Lower lobe of right lung (tissue), 2 donors: ENCODE data around the gene C14orf93. TPM values are rescaled to one million over a fixed set of nuclear protein-coding genes. Genes with fewer than 3 reads are reported as not detected.

Experiments used
- ATAC-seq, 2 donors: fragments of 200-7000 bp; cut with Tn5 transposase; one replicate each; pipeline ENCODE4 v1.9.1; 2020 to 2022; ENCODE audit warnings: mild to moderate bottlenecking in 2 of 2, moderate library complexity in 2 of 2
- DNase-seq: peaks from one replicate; pipeline ENCODE4 v3.0.0-alpha.2; 2020
- H3K27ac ChIP-seq: fragments of 200-600 bp; one replicate; pipeline ENCODE4 v1.8.0; 2022
- H3K27me3 ChIP-seq: fragments of 200-600 bp; one replicate; pipeline ENCODE4 v1.8.0; 2022; ENCODE audit warnings: low read depth
- H3K36me3 ChIP-seq: fragments of 200-600 bp; one replicate; pipeline ENCODE4 v1.8.0; 2022; ENCODE audit warnings: mild to moderate bottlenecking
- H3K4me1 ChIP-seq: fragments of 200-600 bp; one replicate; pipeline ENCODE4 v1.8.0; 2022
- H3K4me3 ChIP-seq: fragments of 200-600 bp; one replicate; pipeline ENCODE4 v1.8.0; 2022; ENCODE audit warnings: mild to moderate bottlenecking
- H3K9me3 ChIP-seq: fragments of 200-600 bp; one replicate; pipeline ENCODE4 v1.8.0; 2022
- intact Hi-C: fragments of 100-400 bp; cut with DNase I; formaldehyde crosslinking; loops from one replicate; pipeline ENCODE4 v1.11.0; 2022
- total RNA-seq: library from RNA; stranded (reverse); fragmentation: NEBNext Ultra II Directional; extraction: Animal tissue kit (Norgen Biotek cat#: 25700); gene quantifications from one replicate; pipeline ENCODE4 v1.2.1, GENCODE V29; 2021
- TF ChIP-seq, protein P1 (sequence below): fragments of 200-600 bp; IDR thresholded peaks from one replicate; pipeline ENCODE4 v1.8.0; 2022; ENCODE audit warnings: antibody characterized with exemption, mild to moderate bottlenecking
- donor health status: DM: no; HTN: yes; CAD: no; lungs with severe emphysema.

C14orf93 gene
- total RNA-seq, 1 donor from 2014 or later = 9.8 TPM

DNA sequence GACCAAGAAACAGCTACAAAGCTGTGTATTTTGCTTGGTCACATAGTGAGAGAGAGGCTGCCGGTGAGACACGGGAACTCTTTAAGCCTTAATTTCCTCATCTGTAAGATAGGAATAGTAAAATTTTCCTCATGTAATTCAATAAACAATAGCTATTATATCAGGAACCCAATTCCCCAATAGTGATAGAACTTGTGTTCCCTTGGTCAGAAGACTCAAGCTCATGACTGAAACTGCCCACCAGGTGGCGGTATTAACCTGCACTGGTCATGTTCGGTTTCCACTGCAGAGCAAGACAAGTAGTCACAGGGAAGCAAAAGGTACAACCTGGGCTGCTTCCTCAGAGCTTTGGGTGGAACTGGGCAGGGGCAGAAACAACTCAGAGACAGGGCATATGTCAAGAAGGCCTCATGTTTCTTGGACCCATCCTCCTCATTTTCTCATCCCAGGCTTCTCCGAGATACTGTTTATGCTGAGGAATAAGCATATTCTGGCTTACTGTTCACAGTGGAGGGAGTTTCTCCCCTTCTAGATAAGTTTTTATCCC, 23.4 kb downstream of the C14orf93 start:
- peak; percentile 49 to 72 for ATAC-seq
- intact Hi-C loops = loop anchor here (5.0 kb wide), 1 partner anchor 71 kb away; the partner anchor contains the start of gene CDH24

DNA sequence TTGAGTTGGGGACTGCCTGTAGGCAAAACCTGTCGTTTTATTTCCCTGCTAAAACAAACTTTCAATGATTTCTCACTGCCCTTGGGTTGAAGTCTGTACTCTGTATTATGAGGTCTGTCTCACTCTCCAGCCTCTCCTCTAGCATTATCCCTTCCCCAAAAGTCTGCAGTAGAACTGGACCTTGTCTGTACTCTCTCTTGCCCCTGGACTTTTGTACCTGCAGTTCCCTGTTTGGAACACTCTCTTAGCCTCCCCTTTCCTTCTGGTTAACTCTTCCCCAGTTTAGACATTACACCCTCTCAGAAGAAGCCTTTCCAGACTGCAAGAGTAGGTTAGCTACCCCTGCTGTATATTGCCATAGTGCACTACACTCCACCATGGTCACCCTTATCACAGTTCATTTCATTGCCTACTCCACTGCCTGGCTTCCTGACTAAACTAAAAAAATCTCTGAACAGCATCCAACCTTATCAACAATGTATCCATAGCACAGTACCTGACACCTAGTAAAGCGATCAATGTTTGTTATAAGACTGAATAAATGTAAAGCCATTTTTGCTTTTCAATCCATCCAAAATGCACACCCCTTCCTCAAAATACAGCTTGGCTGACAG, 23.9 kb downstream of the C14orf93 start:
- intact Hi-C loops = loop anchor here (5.0 kb wide), 1 partner anchor 71 kb away; the partner anchor contains the start of gene CDH24
- Histone ChIP-seq H3K27ac (no peak overlapping the region), H3K9me3 (no peaks in the 10 kb centered on the region)

More for the DNA sequence above, 23.4 kb downstream of the C14orf93 start:
- TF ChIP-seq, protein P1, sequence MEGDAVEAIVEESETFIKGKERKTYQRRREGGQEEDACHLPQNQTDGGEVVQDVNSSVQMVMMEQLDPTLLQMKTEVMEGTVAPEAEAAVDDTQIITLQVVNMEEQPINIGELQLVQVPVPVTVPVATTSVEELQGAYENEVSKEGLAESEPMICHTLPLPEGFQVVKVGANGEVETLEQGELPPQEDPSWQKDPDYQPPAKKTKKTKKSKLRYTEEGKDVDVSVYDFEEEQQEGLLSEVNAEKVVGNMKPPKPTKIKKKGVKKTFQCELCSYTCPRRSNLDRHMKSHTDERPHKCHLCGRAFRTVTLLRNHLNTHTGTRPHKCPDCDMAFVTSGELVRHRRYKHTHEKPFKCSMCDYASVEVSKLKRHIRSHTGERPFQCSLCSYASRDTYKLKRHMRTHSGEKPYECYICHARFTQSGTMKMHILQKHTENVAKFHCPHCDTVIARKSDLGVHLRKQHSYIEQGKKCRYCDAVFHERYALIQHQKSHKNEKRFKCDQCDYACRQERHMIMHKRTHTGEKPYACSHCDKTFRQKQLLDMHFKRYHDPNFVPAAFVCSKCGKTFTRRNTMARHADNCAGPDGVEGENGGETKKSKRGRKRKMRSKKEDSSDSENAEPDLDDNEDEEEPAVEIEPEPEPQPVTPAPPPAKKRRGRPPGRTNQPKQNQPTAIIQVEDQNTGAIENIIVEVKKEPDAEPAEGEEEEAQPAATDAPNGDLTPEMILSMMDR = peak; percentile 92
- H3K27me3 ChIP-seq = peaks cover 6% of the 10 kb centered on the region
- no peaks in the 10 kb centered on the region for H3K9me3 ChIP-seq
- H3K4me3 ChIP-seq = no peak overlapping the region
- H3K27ac ChIP-seq = no peak overlapping the region
- H3K4me1 ChIP-seq = peaks cover 19% of the 10 kb centered on the region
- H3K36me3 ChIP-seq = peaks cover 17% of the 10 kb centered on the region
- peak; percentile 87 for DNase-seq

DNA sequence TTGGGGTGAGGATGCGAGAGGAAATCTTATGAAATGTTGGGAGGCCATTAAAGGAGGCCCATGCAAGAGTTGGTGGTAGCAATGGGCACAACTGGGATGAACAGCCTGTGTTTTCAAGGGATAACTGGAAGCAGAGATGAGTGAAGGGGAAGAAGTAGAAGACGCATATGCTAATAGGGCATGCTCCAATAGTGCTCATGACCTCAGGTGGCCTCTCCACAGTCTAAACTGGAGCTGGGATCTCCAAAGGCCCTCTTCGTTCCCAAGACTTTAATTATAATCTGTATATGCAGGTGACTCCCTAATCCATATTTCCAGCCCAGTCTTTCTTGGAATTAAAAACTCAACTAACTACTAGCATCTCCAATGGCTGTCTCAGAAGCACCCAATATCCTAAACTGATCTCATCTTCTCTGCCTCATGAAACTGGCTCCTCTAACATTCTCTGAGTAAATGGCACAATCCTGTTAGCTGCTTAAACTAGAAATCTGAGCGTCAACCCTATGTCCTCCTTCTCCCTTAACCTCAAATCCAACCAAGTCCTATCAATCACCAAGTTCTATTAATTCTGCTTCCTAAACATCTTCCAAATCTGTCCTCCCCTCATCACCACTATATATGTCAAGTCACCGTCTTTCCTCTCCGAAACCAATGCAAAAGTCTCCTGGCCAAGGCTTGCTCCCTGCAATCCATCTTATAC, 24.8 kb downstream of the C14orf93 start:
- Histone ChIP-seq H3K27me3 (peaks cover 18% of the 10 kb centered on the region), H3K9me3 (no peaks in the 10 kb centered on the region), H3K36me3 (peaks cover 13% of the 10 kb centered on the region), H3K4me3 (no peak overlapping the region), H3K27ac (no peak overlapping the region), H3K4me1 (peaks cover 28% of the 10 kb centered on the region)
- ATAC-seq (no peak), DNase-seq (no peak)
- TF ChIP-seq, protein P1 = no peak
- intact Hi-C loops = loop anchor here (5.0 kb wide), 1 partner anchor 72 kb away; the partner anchor contains the start of gene CDH24

More for the DNA sequence above, 23.9 kb downstream of the C14orf93 start:
- TF ChIP-seq, protein P1 = no peak
- H3K4me3 ChIP-seq = no peak overlapping the region
- no peak for ATAC-seq
- no peak for DNase-seq
- peaks cover 25% of the 10 kb centered on the region for H3K4me1 ChIP-seq
- H3K36me3 ChIP-seq = peaks cover 13% of the 10 kb centered on the region
- peaks cover 12% of the 10 kb centered on the region for H3K27me3 ChIP-seq

DNA sequence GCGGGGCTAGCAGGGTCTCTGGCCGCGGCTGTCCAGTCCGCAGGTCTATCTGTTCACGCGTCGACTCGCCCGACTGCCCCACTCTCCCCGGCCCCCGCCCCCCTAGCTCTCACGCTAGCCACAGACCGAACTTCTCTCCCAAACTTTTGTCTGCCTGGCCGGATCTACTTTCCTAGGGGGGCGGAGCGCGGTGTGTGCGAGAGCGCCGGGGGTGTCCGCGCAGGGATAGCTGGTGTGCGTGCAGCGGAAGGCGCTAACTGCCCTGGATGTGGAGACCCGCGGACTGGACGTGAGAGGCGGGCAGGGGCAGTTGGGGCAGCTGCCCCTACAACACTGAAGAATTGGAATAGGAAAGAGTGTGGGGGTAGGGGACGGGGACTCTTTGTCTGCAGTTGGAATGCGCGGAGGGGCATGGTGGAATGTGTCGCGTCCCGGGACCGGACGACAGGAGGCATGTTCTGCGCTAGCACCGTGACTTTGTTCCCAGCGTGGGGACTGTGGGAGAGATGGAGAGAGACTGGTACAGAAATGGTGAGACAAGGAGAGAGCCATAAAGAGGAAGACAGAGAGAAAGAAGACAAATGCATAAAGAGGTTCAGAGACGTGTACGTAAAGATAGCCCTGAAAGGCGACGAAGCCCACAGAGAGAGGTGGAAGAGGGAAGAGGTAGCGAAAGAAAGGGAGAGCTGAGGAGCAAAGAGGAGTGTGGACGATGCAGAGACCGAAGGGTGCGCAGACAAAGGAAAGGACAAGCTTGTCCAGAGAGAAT, 27.3 kb downstream of the C14orf93 start, which contains the start of gene AJUBA:
AJUBA (minus strand) TSS at position 75 of the 769 bp plus-strand sequence. CDS start 285 bp downstream, outside the sequence.
- intact Hi-C loops = no loop called here
- Histone ChIP-seq H3K36me3 (peaks cover 4% of the 10 kb centered on the region), H3K9me3 (no peaks in the 10 kb centered on the region), H3K4me1 (peaks cover 48% of the 10 kb centered on the region), H3K27me3 (peaks cover 18% of the 10 kb centered on the region), H3K4me3 (peak within 1 kb of the TSS; percentile 85), H3K27ac (peak within 1 kb of the TSS; percentile 83)
- peak; percentile 79 to 82 for ATAC-seq
- TF ChIP-seq, protein P1 = no peak
- DNase-seq = peak; percentile 90

DNA sequence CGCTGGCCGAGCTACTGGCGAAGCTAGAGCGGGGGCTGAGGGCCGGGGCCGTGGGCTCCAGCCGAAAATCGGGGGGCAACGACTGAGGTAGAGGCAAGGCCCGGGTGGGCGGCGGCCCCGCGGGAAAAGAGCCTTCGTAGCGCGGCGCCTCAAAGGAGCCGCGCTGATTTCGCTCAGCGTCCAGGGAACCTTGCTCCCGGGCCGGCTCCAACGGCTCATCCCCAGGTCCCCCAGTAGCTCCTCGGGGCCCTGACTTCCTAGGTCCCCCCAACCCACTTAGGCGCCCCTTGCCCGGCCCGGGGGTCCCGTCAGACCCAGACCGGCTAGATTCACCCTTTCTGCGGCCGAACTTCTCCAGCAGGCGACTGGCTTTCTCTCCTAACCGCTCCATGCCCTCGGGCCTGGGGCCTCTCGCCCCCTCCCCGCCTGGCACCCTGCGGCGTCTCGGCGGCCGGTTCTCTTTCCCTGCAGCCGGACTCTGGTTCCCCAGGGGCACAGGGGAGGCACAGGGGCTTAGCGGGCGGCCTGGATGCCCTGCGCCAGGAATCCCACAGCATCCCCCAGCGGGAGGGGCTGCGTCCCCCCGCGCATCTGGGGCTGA, 28.0 kb downstream of the C14orf93 start:
- intact Hi-C loops = no loop called here
- Histone ChIP-seq H3K4me3 (peak overlapping the region; percentile 85), H3K9me3 (no peaks in the 10 kb centered on the region), H3K4me1 (peaks cover 55% of the 10 kb centered on the region), H3K27me3 (peaks cover 18% of the 10 kb centered on the region), H3K36me3 (no peaks in the 10 kb centered on the region), H3K27ac (peak overlapping the region; percentile 83)
- no peak for DNase-seq
- TF ChIP-seq, protein P1 = no peak
- peak in 1 of 2 donors; percentile 2 for ATAC-seq
